Mucosa of descending colon (tissue), 3 donors: Measurements from ENCODE around the gene TBC1D9. TPM values are rescaled to one million over a fixed set of nuclear protein-coding genes. Genes with fewer than 3 reads are reported as not detected.

ENCODE experiments used
- ATAC-seq: fragments of 200-7000 bp; cut with Tn5 transposase; one replicate; pipeline ENCODE4 v1.9.1; 2020; ENCODE audit warnings: mild to moderate bottlenecking, moderate library complexity
- DNase-seq, 3 donors: peaks; one replicate each; pipeline ENCODE4 v3.0.0-alpha.2; 2020
- H3K36me3 ChIP-seq: fragments of 200-600 bp; one replicate; pipeline ENCODE4 v1.8.0; 2021; ENCODE audit warnings: low read depth, mild to moderate bottlenecking
- H3K4me1 ChIP-seq: fragments of 200-600 bp; one replicate; pipeline ENCODE4 v1.8.0; 2021; ENCODE audit warnings: low read depth, mild to moderate bottlenecking
- H3K4me3 ChIP-seq: fragments of 200-600 bp; one replicate; pipeline ENCODE4 v1.8.0; 2021; ENCODE audit warnings: mild to moderate bottlenecking
- H3K9me3 ChIP-seq: fragments of 200-600 bp; one replicate; pipeline ENCODE4 v1.8.0; 2021; ENCODE audit warnings: mild to moderate bottlenecking
- CTCF ChIP-seq: fragments of 200-600 bp; IDR thresholded peaks from one replicate; pipeline ENCODE4 v1.8.0; 2022; ENCODE audit warnings: antibody characterized with exemption, mild to moderate bottlenecking
- intact Hi-C, 2 donors: fragments of 100-400 bp; cut with DNase I in 1 of 2; cut with micrococcal nuclease in 1 of 2; formaldehyde crosslinking; loops; one replicate each; pipeline versions ENCODE4 v1.11.0 to v1.11.1; 2022; cut with DNase I, micrococcal nuclease
- total RNA-seq, 3 donors: library from RNA; stranded (reverse); fragmentation: NEBNext Ultra II Directional in 2 of 3; extraction: Animal tissue kit (Norgen Biotek cat#: 25700) in 2 of 3; gene quantifications; one replicate each; pipeline versions ENCODE4 v1.2.1 to v1.2.4, GENCODE V29; 2021 to 2023
- donor health status: DM: no; HTN: no; CAD: no; lungs with moderate emphysema.
- donor health status: DM: no; HTN: no; CAD: no.
- donor health status: DM: no; HTN: yes; CAD: no.

The TBC1D9 gene
- total RNA-seq, 3 donors from 2014 or later: 9.1 to 20.2 (median 11.6) TPM

GRCh38 chr4:140633124-140633523 is 123.1 kb downstream of the TBC1D9 start:
- H3K4me1 ChIP-seq: no peaks in the 10 kb centered on the region
- H3K36me3 ChIP-seq: no peaks in the 10 kb centered on the region
- DNase-seq: no peak
- no peak for TF ChIP-seq CTCF
- no peaks in the 10 kb centered on the region for H3K9me3 ChIP-seq
- no peak overlapping the region for H3K4me3 ChIP-seq
- ATAC-seq: no peak
- intact Hi-C loops: no loop called here

DNA sequence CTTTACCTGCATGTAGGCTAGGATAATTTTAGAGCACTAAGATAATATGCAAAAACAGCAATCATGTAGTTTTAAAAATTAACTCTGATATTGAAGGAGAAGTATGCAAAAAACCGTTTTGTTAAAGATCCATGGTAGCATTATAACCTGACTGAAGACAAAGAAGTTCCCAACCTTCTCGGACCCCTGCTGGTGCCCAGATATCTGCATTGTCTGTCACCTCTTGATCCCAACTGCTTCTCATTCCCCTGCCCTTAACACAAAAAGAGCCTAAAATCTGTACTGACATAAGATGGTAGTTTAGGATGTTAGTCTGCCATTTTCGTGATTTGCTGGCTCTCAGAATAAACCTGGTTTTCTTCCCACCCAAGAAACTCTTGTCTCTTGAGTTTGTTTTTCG is 125.9 kb downstream of the TBC1D9 start:
- H3K4me1 ChIP-seq: no peaks in the 10 kb centered on the region
- no peaks in the 10 kb centered on the region for H3K9me3 ChIP-seq
- TF ChIP-seq CTCF: no peak
- intact Hi-C loops: no loop called here
- no peaks in the 10 kb centered on the region for H3K36me3 ChIP-seq
- no peak overlapping the region for H3K4me3 ChIP-seq
- ATAC-seq (no peak), DNase-seq (no peak)

DNA sequence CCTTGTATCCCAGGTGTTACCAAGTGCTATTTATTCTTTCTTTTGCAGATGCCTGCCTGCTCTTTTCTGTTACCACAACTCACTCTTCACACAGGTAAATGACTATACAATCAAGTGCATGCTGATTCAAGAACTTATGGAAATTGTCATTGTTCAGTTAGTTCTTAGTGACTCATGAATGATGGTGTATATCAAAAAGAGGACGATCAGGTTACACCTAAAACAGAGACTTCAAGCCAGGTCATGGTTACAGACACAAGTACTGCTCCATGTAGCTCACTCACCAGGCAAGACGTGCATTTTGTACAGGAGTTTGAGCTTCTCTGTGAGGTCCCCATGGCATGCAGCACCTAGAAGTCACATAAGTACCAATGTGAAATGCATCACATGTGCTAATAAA is 128.2 kb downstream of the TBC1D9 start:
- intact Hi-C loops: no loop called here
- no peak for DNase-seq
- Histone ChIP-seq H3K9me3 (no peaks in the 10 kb centered on the region), H3K4me3 (no peak overlapping the region), H3K4me1 (no peaks in the 10 kb centered on the region), H3K36me3 (no peaks in the 10 kb centered on the region)
- no peak for ATAC-seq
- TF ChIP-seq CTCF: no peak

GRCh38 chr4:140626661-140627376 is 129.4 kb downstream of the TBC1D9 start:
- H3K36me3 ChIP-seq: no peaks in the 10 kb centered on the region

DNA sequence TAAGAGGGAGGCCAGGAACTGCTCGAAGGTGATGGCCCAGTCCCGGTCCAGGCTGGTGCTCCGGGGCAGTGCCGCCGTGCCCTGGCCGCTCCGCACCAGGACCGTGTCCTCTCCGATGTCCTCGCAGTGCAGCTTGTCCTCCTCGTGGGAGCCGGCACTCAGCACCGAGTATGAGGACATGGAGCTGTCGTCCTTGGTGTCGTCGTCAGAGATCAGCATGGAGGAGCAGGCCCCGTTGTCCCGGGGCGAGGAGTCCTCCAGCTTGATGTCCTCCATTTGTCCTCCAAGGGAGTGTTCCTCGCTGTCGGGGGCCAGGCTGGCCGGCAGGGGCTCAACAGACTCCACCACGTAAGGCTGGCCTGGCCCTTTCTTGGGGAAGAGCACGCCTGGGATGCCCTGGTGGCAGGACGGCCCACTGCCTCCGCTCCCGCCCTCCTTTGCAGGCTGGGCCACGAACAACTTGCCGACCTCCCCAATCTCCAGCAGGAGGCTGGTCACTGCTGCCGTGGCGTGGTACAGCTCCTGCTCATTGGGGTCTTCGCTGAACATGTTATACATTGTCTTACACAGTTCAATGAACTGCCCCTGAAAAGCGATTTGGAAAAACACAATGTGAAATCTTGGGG is 133.7 kb downstream of the TBC1D9 start:
- intact Hi-C loops: no loop called here
- no peak for DNase-seq
- Histone ChIP-seq H3K4me1 (no peaks in the 10 kb centered on the region), H3K36me3 (no peaks in the 10 kb centered on the region), H3K9me3 (no peaks in the 10 kb centered on the region), H3K4me3 (no peak overlapping the region)
- no peak for TF ChIP-seq CTCF
- no peak for ATAC-seq

More at GRCh38 chr4:140626661-140627376, 129.4 kb downstream of the TBC1D9 start:
- DNase-seq: no peak
- Histone ChIP-seq H3K9me3 (no peaks in the 10 kb centered on the region), H3K4me1 (no peaks in the 10 kb centered on the region), H3K4me3 (no peak overlapping the region)
- intact Hi-C loops: no loop called here
- no peak for ATAC-seq
- TF ChIP-seq CTCF: no peak
